SK-N-MC (cell line): ENCODE results near the gene POLR2L.

Experiments used
- EZH2 ChIP-seq: fragments of 200-600 bp; sonication (generic); IDR thresholded peaks from one replicate; pipeline ENCODE4 v1.6.1; 2017; ENCODE audit warnings: antibody characterized with exemption
- FOXP2 ChIP-seq: optimal IDR thresholded peaks from 2 replicates; pipeline ENCODE3; 2011; ENCODE audit warnings: mild to moderate bottlenecking, moderate library complexity; ENCODE audit not compliant: insufficient read depth; ENCODE audit errors: extremely low read length, control extremely low read depth
- POLR2AphosphoS5 ChIP-seq: IDR thresholded peaks from 2 replicates; pipeline ENCODE4 v1.6.1; 2012; ENCODE audit warnings: mild to moderate bottlenecking, low read depth, low read length, borderline replicate concordance

DNA sequence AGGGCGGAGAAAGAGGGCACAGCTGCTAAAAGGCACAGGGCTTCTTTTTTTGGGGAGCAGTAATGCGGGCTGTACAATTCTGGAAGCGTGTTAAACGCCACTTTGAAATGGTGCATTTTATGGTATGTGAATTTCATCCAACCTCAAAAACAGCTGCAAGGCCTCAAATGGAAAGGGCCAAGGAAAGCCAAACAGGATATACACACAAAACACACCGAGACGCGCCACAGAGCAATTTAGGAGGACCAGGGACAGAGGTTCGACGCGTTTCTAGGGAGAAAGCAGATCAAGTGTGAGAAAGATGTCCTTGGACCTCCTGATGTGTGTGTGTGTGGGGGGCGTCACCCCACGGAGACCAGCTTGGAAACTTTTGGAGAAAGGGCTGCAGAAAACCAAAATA, 31.4 kb upstream of the POLR2L start:
- TF ChIP-seq POLR2AphosphoS5 (no peak), EZH2 (no peak), FOXP2 (no peak)
